H1 (cell line): ENCODE measurements around the gene HES3. TPM values are rescaled to one million over a fixed set of nuclear protein-coding genes. Genes with fewer than 3 reads are reported as not detected.

Experiments used
- CTCF ChIA-PET: fragments of 300-600 bp; sonication (Branson Sonifier 250); formaldehyde crosslinking; loops from one replicate; lab custom pipeline; 2021; ENCODE audit not compliant: partially characterized antibody; lab: Charles Lee
- POLR2A ChIA-PET: fragments of 300-600 bp; sonication (Branson Sonifier 250); formaldehyde crosslinking; loops from one replicate; lab custom pipeline; 2021; ENCODE audit warnings: inconsistent platforms; ENCODE audit not compliant: partially characterized antibody; lab: Charles Lee
- DNase-seq, 2 experiments: peaks; one replicate each; pipeline versions ENCODE4 v3.0.0 to v3.0.0-alpha.2; 2010 to 2022; ENCODE audit warnings: low spot score in 2 of 2, low read depth in 1 of 2, mixed read lengths in 1 of 2
- FAIRE-seq: peaks from 2 replicates; lab custom pipeline; 2011; peaks lifted over from hg19 to GRCh38; lab: Jason Lieb, UNC
- H2AFZ ChIP-seq: 2 replicates; pipeline ENCODE4 v1.8.1; 2012; ENCODE audit warnings: low read length, inconsistent platforms
- H2AK5ac ChIP-seq: 2 replicates; pipeline ENCODE4 v1.6.1; 2013; ENCODE audit warnings: low read depth, low read length
- H2BK120ac ChIP-seq: replicated peaks from 2 replicates; pipeline ENCODE3; 2013; ENCODE audit warnings: low read depth, low read length, inconsistent platforms
- H2BK12ac ChIP-seq: 2 replicates; pipeline ENCODE4 v1.6.1; 2013; ENCODE audit warnings: low read depth, low read length
- H2BK15ac ChIP-seq: 2 replicates; pipeline ENCODE4 v1.6.1; 2013; ENCODE audit warnings: low read length
- H2BK20ac ChIP-seq: 2 replicates; pipeline ENCODE4 v1.6.1; 2013; ENCODE audit warnings: low read length
- H2BK5ac ChIP-seq: 2 replicates; pipeline ENCODE4 v1.6.1; 2013; ENCODE audit warnings: low read depth, low read length
- H3K14ac ChIP-seq: 2 replicates; pipeline ENCODE4 v1.6.1; 2013; ENCODE audit warnings: inconsistent platforms; ENCODE audit not compliant: insufficient read length
- H3K18ac ChIP-seq: 2 replicates; pipeline ENCODE4 v1.6.1; 2013; ENCODE audit warnings: low read length; ENCODE audit errors: extremely low read depth
- H3K23ac ChIP-seq: 2 replicates; pipeline ENCODE4 v1.6.1; 2013; ENCODE audit warnings: inconsistent platforms; ENCODE audit not compliant: insufficient read length
- H3K23me2 ChIP-seq: 2 replicates; pipeline ENCODE4 v1.6.1; 2013; ENCODE audit warnings: low read depth, low read length
- H3K27ac ChIP-seq: 2 replicates; pipeline ENCODE4 v1.6.1; 2011; ENCODE audit warnings: low read depth, low read length, inconsistent platforms
- H3K27me3 ChIP-seq, 4 experiments: replicated peaks in 1 of 4; 1 replicate in 1 of 4; 2 replicates in 3 of 4; pipeline versions ENCODE4 v1.6.1 to v1.8.1; 2011 to 2013; ENCODE audit warnings: low read length in 3 of 4, mild to moderate bottlenecking in 3 of 4, inconsistent platforms in 2 of 4, mixed read lengths in 2 of 4, moderate library complexity in 1 of 4; ENCODE audit not compliant: control insufficient read depth in 3 of 4, insufficient read depth in 3 of 4; ENCODE audit errors: extremely low read depth in 1 of 4
- H3K36me3 ChIP-seq, 4 experiments: 2 replicates each; pipeline versions ENCODE4 v1.6.1 to v1.8.1; 2011 to 2013; ENCODE audit warnings: mild to moderate bottlenecking in 4 of 4, low read length in 3 of 4, moderate library complexity in 2 of 4, control low read depth in 1 of 4, inconsistent platforms in 1 of 4; ENCODE audit not compliant: insufficient read depth in 4 of 4, control insufficient read depth in 2 of 4
- H3K4ac ChIP-seq: replicated peaks from 2 replicates; pipeline ENCODE3; 2013; ENCODE audit warnings: low read length, low read depth, mixed read lengths, inconsistent platforms; ENCODE audit not compliant: insufficient read length
- H3K4me1 ChIP-seq, 4 experiments: replicated peaks in 1 of 4; 1 replicate in 1 of 4; 2 replicates in 3 of 4; pipeline versions ENCODE4 v1.6.1 to v1.8.1; 2011 to 2013; ENCODE audit warnings: low read length in 3 of 4, inconsistent platforms in 2 of 4, mixed read lengths in 1 of 4; ENCODE audit not compliant: insufficient read depth in 4 of 4, control insufficient read depth in 3 of 4
- H3K4me2 ChIP-seq, 2 experiments: 2 replicates each; pipeline versions ENCODE4 v1.6.1 to v1.8.1; 2011 to 2013; ENCODE audit warnings: low read depth in 2 of 2, low read length in 2 of 2, control low read depth in 1 of 2, inconsistent platforms in 1 of 2, mild to moderate bottlenecking in 1 of 2; ENCODE audit not compliant: insufficient read depth in 1 of 2
- H3K4me3 ChIP-seq, 4 experiments: fragments of 200-600, 300-600 bp in 1 of 4; sonication (generic), shearing (Covaris generic), sonication (Bioruptor Twin) in 1 of 4; 2 replicates each; pipeline versions ENCODE4 v1.5.1 to v1.8.1; 2011 to 2016; ENCODE audit warnings: low read length in 4 of 4, low read depth in 3 of 4, control low read depth in 2 of 4, inconsistent platforms in 2 of 4, mild to moderate bottlenecking in 2 of 4, mixed read lengths in 1 of 4, moderate library complexity in 1 of 4; ENCODE audit not compliant: insufficient read depth in 2 of 4; ENCODE audit errors: extremely low read depth in 1 of 4
- H3K56ac ChIP-seq: replicated peaks from 2 replicates; pipeline ENCODE3; 2013; ENCODE audit warnings: low read depth, mild to moderate bottlenecking, mixed read lengths, low read length, inconsistent platforms; ENCODE audit not compliant: insufficient read length
- H3K79me1 ChIP-seq: 2 replicates; pipeline ENCODE4 v1.6.1; 2013; ENCODE audit warnings: low read depth, low read length, control low read depth
- H3K79me2 ChIP-seq, 2 experiments: 2 replicates each; pipeline versions ENCODE4 v1.6.1 to v1.8.1; 2012 to 2013; ENCODE audit warnings: low read length in 2 of 2, mild to moderate bottlenecking in 2 of 2, inconsistent platforms in 1 of 2; ENCODE audit not compliant: insufficient read depth in 2 of 2, control insufficient read depth in 1 of 2
- H3K9ac ChIP-seq, 4 experiments: replicated peaks in 1 of 4; 1 replicate in 1 of 4; 2 replicates in 3 of 4; pipeline versions ENCODE4 v1.6.1 to v1.8.1; 2011 to 2013; ENCODE audit warnings: low read depth in 3 of 4, low read length in 3 of 4, control low read depth in 2 of 4, mild to moderate bottlenecking in 2 of 4, moderate library complexity in 2 of 4, inconsistent platforms in 1 of 4; ENCODE audit errors: extremely low read depth in 1 of 4
- H3K9me3 ChIP-seq, 2 experiments: 2 replicates each; pipeline versions ENCODE4 v1.6.1 to v1.8.1; 2012 to 2013; ENCODE audit warnings: mild to moderate bottlenecking in 2 of 2, moderate library complexity in 2 of 2, control low read depth in 1 of 2, inconsistent platforms in 1 of 2, low read depth in 1 of 2, low read length in 1 of 2, mixed read lengths in 1 of 2; ENCODE audit not compliant: insufficient read depth in 2 of 2
- H4K20me1 ChIP-seq, 2 experiments: replicated peaks in 1 of 2; 2 replicates each; pipeline versions ENCODE3 to v1.8.1; 2011 to 2013; ENCODE audit warnings: inconsistent platforms in 2 of 2, low read length in 2 of 2, mild to moderate bottlenecking in 1 of 2; ENCODE audit not compliant: insufficient read depth in 2 of 2, control insufficient read depth in 1 of 2
- H4K5ac ChIP-seq: 2 replicates; pipeline ENCODE4 v1.6.1; 2013; ENCODE audit warnings: low read length, low read depth, mixed read lengths, inconsistent platforms; ENCODE audit not compliant: insufficient read length
- H4K8ac ChIP-seq: 2 replicates; pipeline ENCODE4 v1.8.0; 2013; ENCODE audit warnings: mild to moderate bottlenecking, moderate library complexity, low read length, inconsistent platforms; ENCODE audit not compliant: insufficient read depth; ENCODE audit errors: extremely low read depth
- H4K91ac ChIP-seq: replicated peaks from 2 replicates; pipeline ENCODE3; 2013; ENCODE audit warnings: low read length, mixed read lengths, inconsistent platforms; ENCODE audit not compliant: insufficient read length
- CREB1 ChIP-seq: IDR thresholded peaks from 2 replicates; pipeline ENCODE4 v1.6.1; 2012; ENCODE audit warnings: inconsistent platforms
- WGBS, 2 experiments: shearing (Covaris generic) in 1 of 2; methylation state at CpG; one replicate each; pipeline versions ENCODE4 v1.1.6 to v1.1.7; 2013 to 2015; ENCODE audit warnings: low lambda C conversion rate in 2 of 2, mixed read lengths in 2 of 2, inconsistent platforms in 1 of 2, low coverage in 1 of 2, missing lambda C conversion rate in 1 of 2; ENCODE audit not compliant: insufficient replicate concordance in 2 of 2, insufficient coverage in 1 of 2, insufficient read length in 1 of 2; ENCODE audit errors: extremely low coverage in 1 of 2, missing lambda C conversion rate in 1 of 2; 5-methylcytosine and 5-hydroxymethylcytosine counted together
- polyA plus RNA-seq, 7 experiments: library from polyadenylated mRNA; depleted of rRNA in 3 of 7; stranded (reverse) in 5 of 7; unstranded in 2 of 7; fragments of >200 nt in 5 of 7; fragments of 200-250 nt in 2 of 7; gene quantifications; 1 replicate in 5 of 7; 2 replicates in 1 of 7; 4 replicates in 1 of 7; pipeline versions ENCODE4 v1.2.1 to v1.2.3, GENCODE V29; 2011 to 2013; ENCODE audit warnings: missing spikeins in 2 of 7, mixed read lengths in 2 of 7
- total RNA-seq: library from RNA; stranded (reverse); fragmentation: NEBNext Ultra II Directional; extraction: Animal tissue kit (Norgen Biotek cat#: 25700); gene quantifications from 2 replicates; pipeline ENCODE4 v1.2.1, GENCODE V29; 2021

HES3 gene
- total and polyA plus RNA-seq, 2 of the 8 experiments (the other 6 are each of a cell fraction or from before 2014, with no cell fraction given): 38.8 to 54.3 TPM

- no peak overlapping the region for H3K18ac ChIP-seq
- no peak overlapping the region for H4K5ac ChIP-seq
- no peak overlapping the region for H3K4me2 ChIP-seq
- no peak overlapping the region for H3K56ac ChIP-seq
- H3K14ac ChIP-seq: no peak overlapping the region
- H3K36me3 ChIP-seq: no peaks in the 10 kb centered on the region; a peak in 2 of 8 replicates
- no peak overlapping the region for H3K23ac ChIP-seq
- no peaks in the 10 kb centered on the region for H3K79me1 ChIP-seq
- no peaks in the 10 kb centered on the region for H3K23me2 ChIP-seq
- no peak overlapping the region for H3K27ac ChIP-seq
- ChIA-PET CTCF (interaction anchor here (0.6 to 1.8 kb wide), 8 partner anchors 11 to 80 kb away, joined by 3 to 8 read pairs (median 3); no protein-coding TSS in a partner anchor), POLR2A (interaction anchor here (0.9 kb wide), 1 partner anchor 9 kb away, joined by 3 read pairs; no protein-coding TSS in a partner anchor)
- no peak overlapping the region for H3K4me3 ChIP-seq
- no peak overlapping the region for H2AFZ ChIP-seq
- peaks cover 5 to 8% of the 10 kb centered on the region in 2 experiments for H4K20me1 ChIP-seq
- no peak overlapping the region for H4K91ac ChIP-seq
- no peak overlapping the region for H2AK5ac ChIP-seq
- H3K9me3 ChIP-seq: no peaks in the 10 kb centered on the region
- H4K8ac ChIP-seq: no peak overlapping the region
- H2BK15ac ChIP-seq: no peak overlapping the region
- TF ChIP-seq CREB1: no peak
- no peak overlapping the region for H3K9ac ChIP-seq
- WGBS, 2 experiments: 92% methylated on average over 10 of the region's 10 CpGs; no CpG with 5 or more reads in 1 of the 2 experiments
- H2BK5ac ChIP-seq: no peak overlapping the region
- no peak overlapping the region for H3K4ac ChIP-seq
- no peaks in the 10 kb centered on the region for H3K27me3 ChIP-seq
- no peak overlapping the region for H2BK12ac ChIP-seq
- H3K4me1 ChIP-seq: no peaks in the 10 kb centered on the region
- FAIRE-seq (no peak), DNase-seq (no peak)
- no peak overlapping the region for H2BK20ac ChIP-seq
- no peaks in the 10 kb centered on the region for H3K79me2 ChIP-seq
- no peak overlapping the region for H2BK120ac ChIP-seq
These were observed 43.5 kb downstream of the HES3 start for GRCh38 chr1:6287431-6287886.
